Smooth muscle cell (in vitro differentiated cells): Measurements from ENCODE around the gene SMIM23. TPM values are rescaled to one million over a fixed set of nuclear protein-coding genes. Genes with fewer than 3 reads are reported as not detected.

ENCODE experiments used
- DNase-seq: peaks from one replicate; lab custom pipeline; 2025; ENCODE audit not compliant: unreplicated experiment; lab: John Stamatoyannopoulos, UW
- H2AFZ ChIP-seq: fragments of 200-600 bp; sonication (generic); 2 replicates; pipeline ENCODE4 v1.6.0; 2016; ENCODE audit warnings: antibody characterized with exemption, low read depth, mild to moderate bottlenecking
- H3F3A ChIP-seq: fragments of 200-600 bp; sonication (generic); 2 replicates; pipeline ENCODE4 v1.6.0; 2017; ENCODE audit warnings: antibody characterized with exemption, low read depth
- H3K27ac ChIP-seq: fragments of 200-600 bp; sonication (generic); 2 replicates; pipeline ENCODE4 v1.5.1; 2016; ENCODE audit warnings: low read depth, mild to moderate bottlenecking
- H3K27me3 ChIP-seq: fragments of 200-600 bp; sonication (generic); 2 replicates; pipeline ENCODE4 v1.6.1; 2016; ENCODE audit warnings: low read depth, mild to moderate bottlenecking
- H3K36me3 ChIP-seq: fragments of 200-600 bp; sonication (generic); 2 replicates; pipeline ENCODE4 v1.5.1; 2016; ENCODE audit warnings: low read depth
- H3K4me1 ChIP-seq: fragments of 200-600 bp; sonication (generic); 2 replicates; pipeline ENCODE4 v1.5.1; 2016; ENCODE audit warnings: low read depth
- H3K4me2 ChIP-seq: fragments of 200-600 bp; sonication (generic); 2 replicates; pipeline ENCODE4 v1.6.0; 2016; ENCODE audit warnings: mild to moderate bottlenecking
- H3K4me3 ChIP-seq: fragments of 200-600 bp; sonication (generic); 2 replicates; pipeline ENCODE4 v1.5.1; 2016; ENCODE audit warnings: mild to moderate bottlenecking
- H3K79me2 ChIP-seq: fragments of 200-600 bp; sonication (generic); 2 replicates; pipeline ENCODE4 v1.6.0; 2016; ENCODE audit warnings: low read depth, mild to moderate bottlenecking
- H3K9ac ChIP-seq: fragments of 200-600 bp; sonication (generic); 2 replicates; pipeline ENCODE4 v1.6.0; 2016; ENCODE audit warnings: low read depth
- H3K9me3 ChIP-seq: fragments of 200-600 bp; sonication (generic); replicated peaks from 2 replicates; pipeline ENCODE4 v1.5.1; 2016; ENCODE audit warnings: low read depth
- H4K20me1 ChIP-seq: fragments of 200-600 bp; sonication (generic); 2 replicates; pipeline ENCODE4 v1.6.0; 2016; ENCODE audit warnings: low read depth
- WGBS: methylation state at CpG from one replicate; pipeline ENCODE4 v1.1.7; 2016; ENCODE audit warnings: low lambda C conversion rate; 5-methylcytosine and 5-hydroxymethylcytosine counted together
- polyA plus RNA-seq: library from polyadenylated mRNA; unstranded; fragments of >200 nt; fragmentation: Nextera tagmentation; extraction: Ambion mirVana; gene quantifications from 2 replicates; pipeline ENCODE4 v1.2.1, GENCODE V29; 2016
- total RNA-seq: library from RNA; depleted of rRNA; stranded (reverse); fragments of >200 nt; gene quantifications from 2 replicates; pipeline ENCODE4 v1.2.3, GENCODE V29; 2014
- TF ChIP-seq, protein P1 (sequence below): fragments of 200-600 bp; sonication (generic); IDR thresholded peaks from 2 replicates; pipeline ENCODE4 v1.5.1; 2017; ENCODE audit warnings: borderline replicate concordance, mild to moderate bottlenecking, antibody characterized with exemption; ENCODE audit not compliant: insufficient read depth, poor library complexity, severe bottlenecking

The SMIM23 gene
- total and polyA plus RNA-seq, 2 experiments from 2014 or later = not detected

DNA sequence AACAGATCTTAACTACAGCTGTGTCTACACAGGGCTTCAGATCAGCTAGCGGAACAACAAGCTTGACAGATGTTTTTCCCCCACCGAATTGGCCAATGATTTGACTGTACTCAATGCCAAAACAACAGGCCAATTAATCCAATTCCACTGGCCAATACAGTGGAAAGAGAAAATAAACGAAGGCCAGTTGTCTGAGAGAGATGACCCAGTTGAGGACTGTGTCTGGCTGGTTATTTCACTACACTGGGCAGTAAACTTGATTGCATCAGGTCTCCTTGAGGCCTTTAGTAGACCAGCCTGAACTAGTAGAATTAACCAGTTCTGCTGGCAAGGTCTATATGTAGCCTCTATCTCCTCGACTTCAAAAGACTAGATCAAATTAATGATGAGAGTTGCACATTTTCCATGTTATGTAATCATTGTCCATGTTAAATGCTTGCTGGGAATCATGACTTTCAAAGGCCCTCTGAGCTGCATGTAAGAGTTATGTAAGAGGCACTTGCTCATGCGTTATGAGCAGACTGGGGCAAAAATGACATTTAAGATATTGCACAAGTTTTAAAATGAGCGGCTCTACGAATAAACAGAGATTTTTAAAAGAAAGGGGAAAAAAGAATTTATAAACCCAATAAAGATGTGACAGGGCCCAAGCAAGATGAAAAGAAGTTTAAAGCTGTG is 28.3 kb downstream of the SMIM23 start:
- Histone ChIP-seq H3K27me3 (peaks cover 12% of the 10 kb centered on the region), H3F3A (no peaks in the 10 kb centered on the region), H3K79me2 (no peaks in the 10 kb centered on the region), H3K4me3 (no peak overlapping the region), H4K20me1 (no peaks in the 10 kb centered on the region), H2AFZ (no peak overlapping the region), H3K9ac (no peak overlapping the region), H3K4me2 (no peak overlapping the region), H3K36me3 (no peaks in the 10 kb centered on the region), H3K27ac (no peak overlapping the region), H3K9me3 (no peaks in the 10 kb centered on the region), H3K4me1 (no peaks in the 10 kb centered on the region)
- DNase-seq = no peak
- 89% methylated on average over 7 of the region's 7 CpGs for WGBS
- TF ChIP-seq, protein P1, sequence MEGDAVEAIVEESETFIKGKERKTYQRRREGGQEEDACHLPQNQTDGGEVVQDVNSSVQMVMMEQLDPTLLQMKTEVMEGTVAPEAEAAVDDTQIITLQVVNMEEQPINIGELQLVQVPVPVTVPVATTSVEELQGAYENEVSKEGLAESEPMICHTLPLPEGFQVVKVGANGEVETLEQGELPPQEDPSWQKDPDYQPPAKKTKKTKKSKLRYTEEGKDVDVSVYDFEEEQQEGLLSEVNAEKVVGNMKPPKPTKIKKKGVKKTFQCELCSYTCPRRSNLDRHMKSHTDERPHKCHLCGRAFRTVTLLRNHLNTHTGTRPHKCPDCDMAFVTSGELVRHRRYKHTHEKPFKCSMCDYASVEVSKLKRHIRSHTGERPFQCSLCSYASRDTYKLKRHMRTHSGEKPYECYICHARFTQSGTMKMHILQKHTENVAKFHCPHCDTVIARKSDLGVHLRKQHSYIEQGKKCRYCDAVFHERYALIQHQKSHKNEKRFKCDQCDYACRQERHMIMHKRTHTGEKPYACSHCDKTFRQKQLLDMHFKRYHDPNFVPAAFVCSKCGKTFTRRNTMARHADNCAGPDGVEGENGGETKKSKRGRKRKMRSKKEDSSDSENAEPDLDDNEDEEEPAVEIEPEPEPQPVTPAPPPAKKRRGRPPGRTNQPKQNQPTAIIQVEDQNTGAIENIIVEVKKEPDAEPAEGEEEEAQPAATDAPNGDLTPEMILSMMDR = no peak

DNA sequence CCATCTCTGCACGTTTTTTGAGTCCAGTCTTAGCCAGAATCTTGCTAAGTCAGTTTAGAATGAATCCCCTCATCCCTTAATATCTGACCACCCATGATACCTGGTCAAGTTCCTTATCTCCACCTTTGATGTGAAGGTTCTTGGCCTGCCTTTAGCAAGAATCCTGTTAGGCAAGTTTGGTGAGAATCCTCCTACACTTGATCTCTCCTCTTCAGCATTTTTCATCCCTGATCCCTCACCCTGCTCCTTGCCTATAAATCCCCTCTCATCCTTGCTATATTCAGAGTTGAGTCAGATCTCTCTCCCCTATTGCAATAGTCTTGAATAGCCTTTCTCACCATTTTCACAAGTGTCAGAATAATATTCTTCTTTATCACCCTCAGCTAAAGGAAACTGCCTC is 31.0 kb downstream of the SMIM23 start:
- DNase-seq = no peak
- Histone ChIP-seq H3K4me1 (no peaks in the 10 kb centered on the region), H3F3A (no peaks in the 10 kb centered on the region), H3K9ac (no peak overlapping the region), H2AFZ (no peak overlapping the region), H3K4me2 (no peak overlapping the region), H3K4me3 (no peak overlapping the region), H3K9me3 (no peaks in the 10 kb centered on the region), H4K20me1 (no peaks in the 10 kb centered on the region), H3K27me3 (peaks cover 12% of the 10 kb centered on the region), H3K36me3 (no peaks in the 10 kb centered on the region), H3K27ac (no peak overlapping the region), H3K79me2 (no peaks in the 10 kb centered on the region)
- TF ChIP-seq, protein P1 = no peak
- 36% methylated on average over 1 of the region's 1 CpG for WGBS

DNA sequence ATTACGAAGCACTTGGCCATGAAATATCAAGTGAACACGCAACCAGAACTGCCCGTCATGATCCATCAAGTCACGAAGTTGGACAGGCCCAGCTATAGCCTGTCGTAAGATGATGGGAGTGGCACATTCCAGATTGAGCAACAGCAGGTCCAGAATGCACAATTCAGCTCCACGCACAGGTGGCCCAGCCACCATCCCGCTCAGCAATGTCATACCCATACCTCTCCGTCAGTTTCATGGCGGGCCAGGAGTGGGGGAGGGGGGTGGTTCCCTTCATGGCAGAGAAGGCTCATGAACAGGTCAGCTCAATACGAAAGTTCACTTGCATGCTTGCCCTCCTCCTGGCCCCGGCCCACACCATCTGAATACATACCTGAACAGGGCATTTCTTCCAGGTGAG is 34.9 kb downstream of the SMIM23 start:
- Histone ChIP-seq H2AFZ (no peak overlapping the region), H3K9me3 (no peaks in the 10 kb centered on the region), H4K20me1 (no peaks in the 10 kb centered on the region), H3K79me2 (no peaks in the 10 kb centered on the region), H3K27me3 (peaks cover 12% of the 10 kb centered on the region), H3K9ac (no peak overlapping the region), H3K4me2 (no peak overlapping the region), H3K4me1 (no peaks in the 10 kb centered on the region), H3K27ac (no peak overlapping the region), H3K4me3 (no peak overlapping the region), H3F3A (no peaks in the 10 kb centered on the region), H3K36me3 (no peaks in the 10 kb centered on the region)
- TF ChIP-seq, protein P1 = no peak
- WGBS = 94% methylated on average over 11 of the region's 11 CpGs
- no peak for DNase-seq

- H3K36me3 ChIP-seq = no peaks in the 10 kb centered on the region
- no peaks in the 10 kb centered on the region for H3F3A ChIP-seq
- no peak for DNase-seq
- H4K20me1 ChIP-seq = no peaks in the 10 kb centered on the region
- no peak overlapping the region for H3K4me3 ChIP-seq
- TF ChIP-seq, protein P1 = no peak
- H3K79me2 ChIP-seq = no peaks in the 10 kb centered on the region
- no peak overlapping the region for H3K4me2 ChIP-seq
- H3K9me3 ChIP-seq = no peaks in the 10 kb centered on the region
- WGBS = 96% methylated on average over 4 of the region's 4 CpGs
- H3K9ac ChIP-seq = no peak overlapping the region
- H3K27me3 ChIP-seq = peaks cover 12% of the 10 kb centered on the region
- H3K4me1 ChIP-seq = no peaks in the 10 kb centered on the region
- H2AFZ ChIP-seq = no peak overlapping the region
- no peak overlapping the region for H3K27ac ChIP-seq
These were observed 35.7 kb downstream of the SMIM23 start for GRCh38 chr5:171821286-171821685.
